B cell (primary cell): ENCODE results near the gene FAM53C. TPM values are rescaled to one million over a fixed set of nuclear protein-coding genes. Genes with fewer than 3 reads are reported as not detected.

ENCODE experiments used
- ATAC-seq: fragments of 200-7000 bp; cut with Tn5 transposase; one replicate; pipeline ENCODE4 v1.10.0; 2021; ENCODE audit warnings: low read depth, mild to moderate bottlenecking, moderate number of reproducible peaks, moderate library complexity
- CTCF ChIA-PET: fragments of 350-600 bp; sonication (Branson Sonifier 250); formaldehyde crosslinking; loops from one replicate; lab custom pipeline; 2021; ENCODE audit warnings: antibody characterized with exemption, inconsistent platforms; lab: Charles Lee
- POLR2A ChIA-PET: fragments of 350-600 bp; sonication (Branson Sonifier 250); formaldehyde crosslinking; loops from one replicate; lab custom pipeline; 2021; ENCODE audit warnings: antibody characterized with exemption; lab: Charles Lee
- DNase-seq: peaks from one replicate; pipeline ENCODE4 v3.0.0; 2013
- H2AFZ ChIP-seq: 2 replicates; pipeline ENCODE4 v1.6.1; 2012; ENCODE audit warnings: mild to moderate bottlenecking, low read depth, low read length; ENCODE audit not compliant: insufficient read depth, poor library complexity, severe bottlenecking
- H3K27ac ChIP-seq, 2 donors: 1 replicate in 1 of 2; 2 replicates in 1 of 2; pipeline ENCODE4 v1.5.1; 2012 to 2013; ENCODE audit warnings: low read length in 2 of 2, mild to moderate bottlenecking in 2 of 2, moderate library complexity in 1 of 2
- H3K27me3 ChIP-seq, 4 experiments: fragments of 200-600 bp in 1 of 4; sonication (generic) in 1 of 4; replicated peaks in 1 of 4; 1 replicate in 2 of 4; 2 replicates in 2 of 4; pipeline versions ENCODE4 v1.6.1 to v1.7.0; 2013 to 2016; ENCODE audit warnings: low read length in 3 of 4, mild to moderate bottlenecking in 2 of 4, mixed read lengths in 1 of 4, moderate library complexity in 1 of 4; ENCODE audit not compliant: insufficient read depth in 4 of 4, control insufficient read depth in 3 of 4; ENCODE audit errors: control extremely low read depth in 1 of 4
- H3K36me3 ChIP-seq, 2 experiments: replicated peaks in 1 of 2; 1 replicate in 1 of 2; 2 replicates in 1 of 2; pipeline versions ENCODE4 v1.6.1 to v1.7.1; 2013; ENCODE audit warnings: low read length in 1 of 2; ENCODE audit not compliant: insufficient read depth in 2 of 2, control insufficient read depth in 1 of 2; ENCODE audit errors: control extremely low read depth in 1 of 2, extremely low read depth in 1 of 2
- H3K4me1 ChIP-seq, 2 donors: fragments of 200-600 bp in 1 of 2; sonication (generic) in 1 of 2; 1 replicate in 1 of 2; 2 replicates in 1 of 2; pipeline versions ENCODE4 v1.5.1 to v1.6.1; 2013 to 2017; ENCODE audit warnings: low read length in 2 of 2; ENCODE audit not compliant: control insufficient read depth in 2 of 2, insufficient read depth in 2 of 2
- H3K4me2 ChIP-seq: replicated peaks from 2 replicates; pipeline ENCODE3; 2012; ENCODE audit warnings: mild to moderate bottlenecking, low read depth, low read length; ENCODE audit not compliant: poor library complexity, severe bottlenecking
- H3K4me3 ChIP-seq, 5 experiments: fragments of 200-600 bp in 1 of 5; sonication (generic) in 1 of 5; 1 replicate in 3 of 5; 2 replicates in 2 of 5; pipeline versions ENCODE4 v1.5.1 to v1.7.0; 2011 to 2016; ENCODE audit warnings: low read length in 4 of 5, mild to moderate bottlenecking in 4 of 5, low read depth in 2 of 5, control low read depth in 1 of 5, moderate library complexity in 1 of 5; ENCODE audit not compliant: insufficient read depth in 1 of 5; ENCODE audit errors: control extremely low read depth in 1 of 5, extremely low read depth in 1 of 5
- H3K79me2 ChIP-seq: fragments of 200-600 bp; sonication (generic); one replicate; pipeline ENCODE4 v1.6.0; 2016; ENCODE audit warnings: low read length; ENCODE audit not compliant: control insufficient read depth, insufficient read depth
- H3K9ac ChIP-seq: fragments of 200-600 bp; sonication (generic); 2 replicates; pipeline ENCODE4 v1.6.1; 2017; ENCODE audit warnings: mild to moderate bottlenecking, low read length, moderate library complexity
- H3K9me3 ChIP-seq, 3 donors: one replicate each; pipeline versions ENCODE4 v1.6.1 to v1.7.1; 2013; ENCODE audit warnings: low read length in 2 of 3; ENCODE audit not compliant: control insufficient read depth in 2 of 3, insufficient read depth in 1 of 3; ENCODE audit errors: control extremely low read depth in 1 of 3
- H4K20me1 ChIP-seq: 2 replicates; pipeline ENCODE4 v1.6.0; 2012; ENCODE audit warnings: mild to moderate bottlenecking, low read length; ENCODE audit not compliant: insufficient read depth, control insufficient read depth, poor library complexity, severe bottlenecking
- H3K27ac Mint-ChIP-seq: one replicate; pipeline ENCODE4 v1.8.0; 2021; ENCODE audit warnings: mixed read lengths
- H3K27me3 Mint-ChIP-seq: one replicate; pipeline ENCODE4 v1.8.0; 2021; ENCODE audit warnings: mixed read lengths
- H3K4me1 Mint-ChIP-seq: one replicate; pipeline ENCODE4 v1.8.0; 2021; ENCODE audit warnings: mixed read lengths
- H3K4me3 Mint-ChIP-seq: one replicate; pipeline ENCODE4 v1.8.0; 2021; ENCODE audit warnings: mixed read lengths
- H3K9me3 Mint-ChIP-seq: one replicate; pipeline ENCODE4 v1.8.0; 2022; ENCODE audit warnings: mixed read lengths; ENCODE audit not compliant: insufficient read depth
- EZH2 ChIP-seq: IDR thresholded peaks from 2 replicates; pipeline ENCODE4 v1.6.1; 2012; ENCODE audit warnings: borderline replicate concordance, low read depth, mild to moderate bottlenecking, moderate library complexity, low read length; ENCODE audit not compliant: insufficient read depth, poor library complexity, severe bottlenecking
- WGBS: methylation state at CpG from one replicate; pipeline ENCODE4 v1.1.5; 2013; ENCODE audit warnings: missing lambda C conversion rate; ENCODE audit not compliant: insufficient coverage; 5-methylcytosine and 5-hydroxymethylcytosine counted together
- intact Hi-C: fragments of 100-400 bp; cut with micrococcal nuclease; formaldehyde crosslinking; loops from one replicate; pipeline ENCODE4 v1.10.0; 2022
- polyA minus RNA-seq: library from RNA; depleted of rRNA, polyadenylated mRNA; stranded (reverse); fragments of >200 nt; gene quantifications from 2 replicates; pipeline ENCODE4 v1.2.3, GENCODE V29; 2012
- polyA plus RNA-seq: library from polyadenylated mRNA; depleted of rRNA; stranded (reverse); fragments of >200 nt; gene quantifications from 2 replicates; pipeline ENCODE4 v1.2.3, GENCODE V29; 2012
- total RNA-seq, 2 donors: library from RNA; stranded (reverse); fragments of 120-200 nt in 1 of 2; gene quantifications; 1 replicate in 1 of 2; 2 replicates in 1 of 2; pipeline versions ENCODE4 v1.2.3 to v1.2.4, GENCODE V29; 2013 to 2022
- TF ChIP-seq, protein P1 (sequence below): fragments of 200-600 bp; IDR thresholded peaks from one replicate; pipeline ENCODE4 v1.8.0; 2022; ENCODE audit warnings: antibody characterized with exemption, mild to moderate bottlenecking

The FAM53C gene
- 29.3 and 29.8 TPM in 2 replicates for total RNA-seq
- total RNA-seq (2013) = 23.1 TPM
- 44.9 and 62.9 TPM in 2 replicates for polyA plus RNA-seq
- polyA minus RNA-seq = 37.9 and 65.3 TPM in 2 replicates

DNA sequence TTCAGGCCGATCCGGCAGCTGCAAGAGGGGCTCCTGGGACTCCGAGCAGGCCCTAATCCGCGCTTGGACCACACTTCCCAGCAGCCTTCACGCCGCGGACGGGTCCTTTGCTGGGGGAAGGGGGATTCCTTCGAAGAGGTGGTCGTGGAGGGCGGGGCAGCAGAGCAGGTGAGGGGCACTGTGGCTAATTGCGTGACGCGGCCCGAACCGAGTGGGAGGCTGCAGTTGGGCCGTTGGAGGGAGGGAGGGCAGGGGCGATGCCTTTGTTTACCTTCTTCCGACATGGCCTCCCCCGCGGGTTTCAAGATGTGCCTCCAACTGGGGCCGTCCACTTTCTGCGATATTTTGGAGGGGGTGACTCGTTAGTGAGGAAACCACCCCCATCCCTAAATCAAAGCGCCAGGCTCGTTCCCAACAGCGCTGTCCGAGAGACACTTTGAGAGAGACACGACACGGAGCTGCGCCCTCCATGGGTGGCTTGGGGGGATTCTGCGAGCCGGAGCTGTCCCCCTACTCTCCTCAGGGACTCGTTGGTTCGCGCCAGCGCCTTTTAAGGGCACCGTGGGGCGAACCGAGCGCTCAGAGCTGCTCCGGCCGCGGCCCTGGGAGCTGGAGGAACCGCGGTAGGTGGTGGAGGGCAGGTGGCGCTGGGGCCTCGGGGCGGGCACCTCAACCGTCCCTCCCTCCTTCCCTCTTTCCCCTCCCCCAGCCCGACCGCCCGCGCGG, at the start of gene FAM53C:
FAM53C (plus strand) TSS at position 582 of the 726 bp plus-strand sequence. CDS start 3,070 bp downstream, outside the sequence.
- Histone ChIP-seq H3K79me2 (peaks cover 40% of the 10 kb centered on the region), H2AFZ (peak within 1 kb of the TSS; percentile 96), H3K9me3 (no peaks in the 10 kb centered on the region), H3K4me1 (peaks cover 22 to 25% of the 10 kb centered on the region in 2 donors), H3K9ac (peak within 1 kb of the TSS; percentile 90), H3K27ac (peak within 1 kb of the TSS; percentile 96 to 99), H3K4me2 (peak within 1 kb of the TSS; percentile 98), H3K4me3 (peak within 1 kb of the TSS; percentile 55 to 90 (median 67)), H3K36me3 (peaks cover 5 to 11% of the 10 kb centered on the region in 2 experiments), H3K27me3 (no peaks in the 10 kb centered on the region), H4K20me1 (peaks cover 19% of the 10 kb centered on the region)
- Mint-ChIP-seq H3K27ac (peak within 1 kb of the TSS; percentile 100), H3K9me3 (no peaks in the 10 kb centered on the region), H3K27me3 (no peaks in the 10 kb centered on the region), H3K4me1 (peaks cover 35% of the 10 kb centered on the region), H3K4me3 (peak within 1 kb of the TSS; percentile 92)
- WGBS = 1% methylated on average over 24 of the region's 56 CpGs
- DNase-seq = peak; percentile 99
- intact Hi-C loops = loop anchor here (1.0 to 10.0 kb wide), 6 partner anchors 14 to 1837 kb away; partner anchors contain the start of genes BRD8, CYSTM1, ETF1 and HNRNPA0
- POLR2A ChIA-PET = interaction anchor here (0.5 to 3.1 kb wide), 11 partner anchors 9 to 584 kb away, joined by 3 to 107 read pairs (median 3); partner anchors contain the start of genes ETF1, HNRNPA0, HSPA9 and KDM3B
- ATAC-seq = peak; percentile 82
- CTCF ChIA-PET = interaction anchor here (0.6 to 13.4 kb wide), 6 partner anchors 14 to 206 kb away, joined by 3 to 278 read pairs (median 3); partner anchors contain the start of genes ETF1 and KDM3B
- no peak for TF ChIP-seq EZH2
- TF ChIP-seq, protein P1, sequence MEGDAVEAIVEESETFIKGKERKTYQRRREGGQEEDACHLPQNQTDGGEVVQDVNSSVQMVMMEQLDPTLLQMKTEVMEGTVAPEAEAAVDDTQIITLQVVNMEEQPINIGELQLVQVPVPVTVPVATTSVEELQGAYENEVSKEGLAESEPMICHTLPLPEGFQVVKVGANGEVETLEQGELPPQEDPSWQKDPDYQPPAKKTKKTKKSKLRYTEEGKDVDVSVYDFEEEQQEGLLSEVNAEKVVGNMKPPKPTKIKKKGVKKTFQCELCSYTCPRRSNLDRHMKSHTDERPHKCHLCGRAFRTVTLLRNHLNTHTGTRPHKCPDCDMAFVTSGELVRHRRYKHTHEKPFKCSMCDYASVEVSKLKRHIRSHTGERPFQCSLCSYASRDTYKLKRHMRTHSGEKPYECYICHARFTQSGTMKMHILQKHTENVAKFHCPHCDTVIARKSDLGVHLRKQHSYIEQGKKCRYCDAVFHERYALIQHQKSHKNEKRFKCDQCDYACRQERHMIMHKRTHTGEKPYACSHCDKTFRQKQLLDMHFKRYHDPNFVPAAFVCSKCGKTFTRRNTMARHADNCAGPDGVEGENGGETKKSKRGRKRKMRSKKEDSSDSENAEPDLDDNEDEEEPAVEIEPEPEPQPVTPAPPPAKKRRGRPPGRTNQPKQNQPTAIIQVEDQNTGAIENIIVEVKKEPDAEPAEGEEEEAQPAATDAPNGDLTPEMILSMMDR = no peak

DNA sequence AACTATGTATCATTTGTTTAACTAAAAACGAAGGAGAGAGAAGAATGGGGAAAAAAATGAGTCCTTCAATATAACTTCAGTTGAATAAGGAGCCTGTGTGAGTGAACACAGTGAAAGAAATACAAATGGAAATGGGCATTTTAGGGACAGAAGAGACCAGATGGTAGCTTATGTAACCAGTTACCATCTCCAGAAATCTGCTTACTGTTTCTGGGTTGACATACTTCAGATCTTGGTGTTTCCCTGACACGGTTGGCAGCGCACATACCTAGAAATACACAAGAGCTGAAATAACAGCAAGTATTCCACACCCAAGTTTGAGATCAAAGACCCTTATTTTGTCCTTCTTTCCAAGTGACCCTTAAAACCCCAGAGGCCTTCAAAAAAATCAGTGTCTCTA, 48.8 kb upstream of the FAM53C start:
- Mint-ChIP-seq H3K9me3 (no peaks in the 10 kb centered on the region), H3K4me3 (no peak overlapping the region), H3K27ac (no peak overlapping the region)

More for the DNA sequence above, 48.8 kb upstream of the FAM53C start:
- no peak overlapping the region for H3K4me2 ChIP-seq
- H3K4me1 ChIP-seq = no peaks in the 10 kb centered on the region
- intact Hi-C loops = no loop called here
- H3K79me2 ChIP-seq = no peaks in the 10 kb centered on the region
- ATAC-seq (no peak), DNase-seq (no peak)
- no peak overlapping the region for H2AFZ ChIP-seq
- no peak overlapping the region for H3K4me3 ChIP-seq
- H3K27me3 ChIP-seq = no peaks in the 10 kb centered on the region
- no peak overlapping the region for H3K27ac ChIP-seq
- H3K9me3 ChIP-seq = no peaks in the 10 kb centered on the region
- no peak for TF ChIP-seq EZH2
- TF ChIP-seq, protein P1 = no peak
- H3K36me3 ChIP-seq = no peaks in the 10 kb centered on the region
- CTCF ChIA-PET = no interaction called here
- Mint-ChIP-seq H3K4me1 (peaks cover 1% of the 10 kb centered on the region), H3K27me3 (no peaks in the 10 kb centered on the region)
- H3K9ac ChIP-seq = no peak overlapping the region
- no peaks in the 10 kb centered on the region for H4K20me1 ChIP-seq
- 96% methylated on average over 2 of the region's 3 CpGs for WGBS
- POLR2A ChIA-PET = no interaction called here
